GM12872 (cell line): Measurements from ENCODE around the gene FAM234A.

ENCODE experiments used
- CTCF ChIP-seq: IDR thresholded peaks from 3 replicates; pipeline ENCODE4 v1.5.1; 2011; ENCODE audit warnings: low read depth, mild to moderate bottlenecking, low read length, moderate library complexity; ENCODE audit not compliant: insufficient read depth

FAM234A gene

DNA sequence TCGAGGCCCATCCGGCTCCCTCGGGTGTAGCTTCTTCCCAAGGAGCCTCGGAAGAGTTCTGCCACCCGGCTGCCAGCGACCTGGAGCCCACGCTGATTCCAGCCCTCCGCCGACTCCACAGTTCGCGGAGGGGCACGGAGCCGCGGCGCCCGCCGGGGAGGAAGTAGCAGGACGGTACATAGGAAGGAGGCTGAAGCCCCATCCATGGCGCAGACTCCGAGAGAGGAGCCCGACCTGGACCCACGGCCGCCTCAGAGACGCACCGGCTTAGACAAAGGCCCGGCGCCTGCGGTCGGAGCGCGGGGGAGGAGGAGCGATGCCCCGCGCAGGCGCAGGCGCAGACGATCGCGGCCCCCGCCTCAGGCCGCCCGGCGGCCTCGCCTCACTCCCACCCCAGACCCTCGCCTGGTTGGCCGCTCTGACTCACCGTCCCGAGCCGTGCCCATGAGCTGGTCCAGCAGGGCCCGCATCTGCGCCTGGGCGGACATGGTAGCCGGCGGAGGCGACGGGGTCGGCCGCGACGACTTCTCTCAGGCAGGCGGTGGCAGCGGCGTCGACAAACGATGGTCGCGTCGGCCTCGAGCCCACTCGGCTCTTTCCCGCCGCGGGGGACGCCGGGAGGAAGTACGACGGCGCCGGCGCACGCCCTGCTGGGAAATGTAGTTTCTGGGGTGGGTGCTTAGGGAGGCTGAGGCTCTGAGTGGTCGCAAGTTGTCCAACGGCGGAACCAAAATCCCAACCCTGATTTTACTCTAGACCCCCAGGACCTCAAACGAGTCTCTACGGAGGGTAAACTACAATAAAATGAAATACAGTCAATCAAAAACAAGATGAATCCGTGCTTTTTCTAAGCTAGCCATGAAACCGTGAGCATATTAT is 5.5 kb upstream of the FAM234A start, which contains the start of gene LUC7L:
TSS of gene LUC7L (minus strand) at position 598 of the 879 bp plus-strand sequence. CDS start at position 488, 110 bp downstream.
- no peak for TF ChIP-seq CTCF

DNA sequence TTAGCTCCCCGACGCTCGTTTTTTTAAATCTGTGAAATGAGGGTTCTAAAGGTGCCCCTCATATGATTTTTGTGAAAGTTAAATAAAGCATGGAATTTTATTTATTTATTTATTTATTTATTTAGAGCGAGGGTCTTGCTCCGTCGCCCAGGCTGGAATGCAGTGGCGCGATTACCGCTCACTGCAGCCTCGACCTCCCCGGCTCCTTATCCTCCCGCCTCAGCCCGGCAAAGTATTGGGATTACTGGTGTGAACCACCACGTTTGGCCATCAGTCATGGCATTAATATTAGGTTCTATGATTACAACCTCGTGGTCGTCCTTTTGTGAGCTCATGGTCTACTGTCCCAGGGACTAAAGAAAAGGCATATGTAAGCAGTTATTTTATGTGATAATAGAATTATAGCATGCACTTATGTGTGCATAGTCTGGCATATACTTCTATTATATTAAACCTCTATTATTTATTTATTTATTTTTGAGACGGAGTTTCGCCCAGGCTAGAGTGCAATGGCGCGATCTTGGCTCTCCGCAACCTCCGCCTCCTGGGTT is 4.8 kb upstream of the FAM234A start:
- no peak for TF ChIP-seq CTCF

GRCh38 chr16:230949-231348 is 3.7 kb upstream of the FAM234A start:
- TF ChIP-seq CTCF, result no peak

DNA sequence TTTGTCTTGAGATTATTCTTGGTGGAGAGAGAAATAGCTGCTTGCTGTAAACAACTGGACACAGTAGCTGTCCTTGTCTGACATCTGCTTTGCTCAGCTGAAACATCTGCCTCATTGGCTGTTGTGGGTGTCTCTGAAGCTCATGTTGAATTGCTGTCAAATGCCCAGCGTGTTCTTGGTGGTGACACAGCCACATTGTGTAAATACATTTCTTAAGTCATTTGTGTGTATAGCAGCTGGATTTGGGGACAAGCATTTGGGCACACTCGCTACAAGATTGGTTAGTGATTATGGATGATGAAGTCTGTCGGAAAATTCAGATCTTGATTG is 5.3 kb downstream of the FAM234A start:
- no peak for TF ChIP-seq CTCF

GRCh38 chr16:240559-240958 is 5.9 kb downstream of the FAM234A start:
- TF ChIP-seq CTCF, result no peak

DNA sequence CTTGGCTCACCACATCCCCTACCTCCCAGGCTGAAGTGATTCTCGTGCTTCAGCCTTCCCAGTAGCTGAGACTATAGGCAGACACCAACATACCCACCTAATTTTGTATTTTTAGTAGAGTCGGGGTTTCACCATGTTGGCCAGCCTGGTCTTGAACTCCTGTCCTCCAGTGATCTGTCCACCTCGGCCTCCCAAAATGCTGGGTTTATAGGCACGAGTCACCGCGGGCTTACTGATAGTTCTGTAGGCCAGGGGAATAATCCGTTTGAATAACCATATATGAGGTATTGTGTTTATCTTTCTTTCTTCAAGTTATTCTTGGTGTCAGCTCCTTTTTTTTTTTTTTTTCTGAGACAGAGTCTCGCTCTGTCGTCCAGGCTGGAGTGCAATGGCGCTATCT is 7.7 kb downstream of the FAM234A start:
- TF ChIP-seq CTCF, result no peak

DNA sequence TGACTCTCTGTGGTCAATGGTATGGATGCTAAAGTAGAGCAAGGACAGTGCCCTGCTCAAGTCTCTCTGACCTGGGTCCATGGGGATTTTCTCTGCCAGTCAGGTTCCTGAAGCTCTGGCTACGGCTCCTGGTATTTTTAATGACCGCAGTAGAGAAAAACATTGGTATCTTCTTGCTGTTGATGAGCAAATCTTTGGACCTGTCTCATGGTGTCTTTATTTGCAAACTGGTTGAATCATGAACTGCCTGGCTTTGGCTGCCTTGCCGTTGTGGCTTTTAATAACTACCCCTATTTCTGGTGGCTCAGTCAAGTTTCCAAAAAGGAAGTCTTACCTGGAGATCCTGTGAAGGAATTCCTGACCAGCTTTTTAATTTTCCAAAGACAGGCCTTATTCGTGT is 8.7 kb downstream of the FAM234A start:
- no peak for TF ChIP-seq CTCF
